NCI-H460 (cell line): ENCODE data around the gene FBN2. TPM values are rescaled to one million over a fixed set of nuclear protein-coding genes. Genes with fewer than 3 reads are reported as not detected.
"Not testable (repeated sequence)": the region's sequence is repeated elsewhere in the genome, so short reads cannot be mapped to it uniquely, and the experiment has no call there.

Experiments
- DNase-seq: peaks from one replicate; pipeline ENCODE4 v3.0.0-alpha.2; 2016; ENCODE audit warnings: low read depth; ENCODE audit errors: extremely low read depth
- total RNA-seq: library from RNA; depleted of rRNA; stranded (reverse); fragments of >200 nt; shearing (Covaris generic); gene quantifications from 2 replicates; pipeline ENCODE4 v1.2.3, GENCODE V29; 2014

FBN2 gene
- total RNA-seq, 1 experiment from 2014 or later = 29.8 TPM

DNA sequence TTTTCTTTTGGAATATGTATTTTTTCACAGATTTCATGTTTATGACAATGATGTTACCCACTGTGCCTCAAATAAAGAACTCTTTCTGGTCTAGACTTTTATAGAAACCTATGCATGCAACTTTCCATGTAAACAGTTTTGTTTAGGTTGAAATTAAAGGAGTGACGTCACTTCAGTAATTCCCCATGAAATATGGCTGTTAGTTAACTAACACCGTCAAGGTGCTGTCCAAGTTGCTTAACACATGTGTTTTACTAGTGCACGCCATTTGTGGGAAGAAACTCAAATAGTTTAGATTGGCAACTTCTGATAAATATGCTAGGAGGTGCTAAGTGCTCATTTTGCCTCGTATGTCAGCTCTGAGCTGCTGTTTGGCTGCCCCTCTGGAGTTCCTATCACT is 102.2 kb downstream of the FBN2 start:
- no peak for DNase-seq

DNA sequence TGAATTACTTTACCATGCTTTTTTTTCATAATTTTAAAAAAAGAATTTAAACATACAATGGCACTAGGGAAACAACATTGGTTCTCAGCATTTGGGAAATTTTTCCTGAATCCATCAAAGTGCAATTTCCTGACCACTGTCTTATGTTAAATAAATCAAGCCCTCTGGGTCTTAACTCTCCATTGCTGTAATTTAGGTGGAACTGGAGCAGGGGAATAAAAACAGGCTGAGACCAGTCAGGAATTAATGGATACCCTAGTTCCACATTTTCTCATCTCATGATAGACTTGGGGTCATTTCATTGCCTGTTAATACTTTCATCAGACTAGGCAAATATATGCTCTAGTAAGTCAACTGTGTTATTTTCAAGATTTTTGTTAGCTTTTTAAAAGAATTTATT is 103.1 kb downstream of the FBN2 start:
- DNase-seq = no peak

DNA sequence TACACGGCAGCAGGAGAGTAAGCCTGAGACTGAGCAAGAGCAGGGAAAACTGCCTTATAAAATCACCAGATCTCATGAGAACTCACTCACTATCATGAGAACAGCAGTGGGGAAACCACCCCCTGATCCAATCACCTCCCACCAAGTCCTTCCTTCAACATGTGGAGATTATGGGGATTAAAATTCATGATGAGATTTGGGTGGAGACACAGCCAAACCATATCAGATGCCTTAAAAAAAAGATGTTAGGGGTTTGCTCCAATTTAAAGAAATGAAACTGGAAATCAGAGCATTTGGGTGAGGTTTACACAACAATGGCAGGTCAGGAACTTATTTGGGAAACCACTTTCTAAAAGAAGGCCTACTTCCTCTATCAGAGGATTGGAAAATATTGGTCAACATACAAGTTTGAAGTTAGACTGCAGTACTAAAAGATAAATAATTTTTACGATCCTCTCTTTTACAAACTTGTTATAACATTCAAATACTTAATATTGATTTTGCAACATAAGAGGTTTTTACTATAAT is 105.1 kb downstream of the FBN2 start:
- DNase-seq = no peak

DNA sequence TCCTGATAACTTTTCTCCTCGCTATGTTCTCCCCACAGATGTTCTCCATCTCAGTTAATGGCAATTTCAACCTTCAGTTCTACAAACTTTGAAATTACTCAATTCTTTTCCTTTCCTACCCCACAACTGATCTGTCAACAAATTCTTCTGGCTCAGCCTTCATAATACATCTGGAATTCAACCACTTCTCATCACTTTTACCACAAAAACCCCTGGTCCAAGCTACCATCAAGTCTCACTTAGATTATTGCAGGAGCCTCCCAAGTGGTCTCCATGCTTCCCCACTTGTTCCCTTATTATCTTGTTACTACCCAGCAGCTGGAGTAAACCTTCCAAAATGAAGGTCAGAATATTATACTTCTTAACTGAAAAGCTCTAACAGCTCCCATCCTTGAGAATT is 110.1 kb downstream of the FBN2 start:
- no peak for DNase-seq

DNA sequence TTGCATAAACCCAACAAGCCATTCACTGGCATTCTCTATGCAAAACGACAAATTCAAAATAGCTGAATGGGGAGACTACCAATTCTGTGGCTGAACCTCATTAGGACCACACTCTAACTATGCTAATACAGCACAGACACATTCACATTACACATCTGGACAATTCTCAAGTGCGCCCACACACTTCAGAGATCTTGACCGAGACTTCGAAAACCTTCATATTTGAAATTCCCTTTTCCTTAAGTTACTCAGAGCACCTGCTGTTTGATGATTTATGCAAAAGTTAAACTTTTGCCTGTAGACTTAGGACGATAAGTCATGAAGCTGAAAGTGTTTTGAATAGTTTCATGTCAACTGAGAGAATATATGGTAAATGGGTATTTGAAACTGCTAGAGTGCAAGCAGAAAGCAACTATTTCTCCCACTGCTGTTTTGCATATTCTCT is 111.9 kb downstream of the FBN2 start:
- DNase-seq = no peak

DNA sequence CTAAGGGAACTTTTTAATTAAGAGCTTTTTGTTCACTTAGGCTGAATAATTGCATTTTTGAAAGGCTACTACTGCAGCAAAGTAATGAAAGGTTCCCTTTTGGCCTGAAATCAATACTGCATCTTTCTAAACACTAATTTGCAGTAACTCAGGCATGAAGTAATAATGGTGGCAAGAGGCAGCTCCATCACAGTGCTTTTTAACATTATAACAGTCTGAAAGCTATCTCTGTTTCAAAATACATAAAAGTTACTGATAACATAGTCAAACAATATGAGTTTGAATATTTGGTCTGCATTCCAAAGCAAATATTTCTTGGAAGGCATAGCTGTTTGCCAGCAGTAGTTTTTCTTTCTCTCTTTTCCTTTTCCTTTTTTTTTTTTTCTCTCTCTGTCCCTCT is 113.4 kb downstream of the FBN2 start:
- DNase-seq = no peak

DNA sequence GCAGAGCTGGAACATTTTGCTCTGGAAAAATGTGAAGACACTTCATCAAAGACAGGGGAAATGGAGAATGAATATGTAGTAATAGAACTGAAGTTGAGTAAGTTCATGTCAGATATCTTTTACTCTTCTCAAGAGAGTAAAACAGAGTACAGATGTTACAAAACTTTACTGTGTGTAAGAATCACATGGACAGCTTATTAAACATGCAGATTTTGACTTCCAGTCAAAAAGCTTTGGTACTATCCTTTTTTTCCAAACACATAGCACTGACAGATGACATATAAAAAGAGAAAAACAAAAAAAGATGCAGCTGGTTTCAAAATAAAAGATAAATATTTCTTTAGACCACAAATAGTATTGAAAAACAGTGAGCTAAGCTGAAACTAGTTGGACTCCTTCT is 115.4 kb downstream of the FBN2 start:
- DNase-seq = no peak

DNA sequence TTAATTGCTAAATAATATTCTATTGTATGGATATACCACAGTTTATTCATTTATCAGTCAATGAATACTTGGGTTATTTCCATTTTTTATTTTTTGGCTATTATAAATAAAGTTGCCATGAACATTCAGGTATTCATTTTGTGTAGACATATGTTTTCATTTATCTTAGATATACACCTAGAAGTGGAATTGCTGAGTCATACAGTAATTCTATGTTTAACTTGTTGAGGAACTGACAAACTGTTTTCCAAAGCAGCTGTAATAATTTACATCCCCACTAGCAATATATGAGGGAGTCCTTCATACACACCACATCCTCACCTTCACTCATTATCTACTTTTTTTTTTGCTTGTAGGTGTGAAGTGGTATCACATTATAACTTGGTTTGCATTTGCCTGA is 123.6 kb downstream of the FBN2 start:
- DNase-seq = no peak

DNA sequence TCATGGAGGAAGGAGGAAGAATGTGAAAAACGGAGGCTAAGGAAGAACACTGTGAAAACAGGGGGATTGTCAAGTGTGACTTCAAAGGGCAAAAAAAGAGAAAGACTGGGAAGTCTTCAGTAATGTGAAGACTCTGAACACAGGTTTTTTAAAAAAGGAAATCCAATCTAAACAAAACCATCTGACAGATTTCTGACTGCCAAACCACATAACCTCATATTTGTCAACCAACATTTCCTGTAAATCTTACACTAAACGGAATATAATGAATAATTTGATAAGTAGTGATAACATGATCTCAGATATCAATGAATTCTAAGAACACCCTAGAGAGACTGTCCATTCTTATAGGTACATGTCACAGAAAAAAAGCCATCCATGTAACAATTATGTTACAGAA is 124.7 kb downstream of the FBN2 start:
- DNase-seq = no peak

DNA sequence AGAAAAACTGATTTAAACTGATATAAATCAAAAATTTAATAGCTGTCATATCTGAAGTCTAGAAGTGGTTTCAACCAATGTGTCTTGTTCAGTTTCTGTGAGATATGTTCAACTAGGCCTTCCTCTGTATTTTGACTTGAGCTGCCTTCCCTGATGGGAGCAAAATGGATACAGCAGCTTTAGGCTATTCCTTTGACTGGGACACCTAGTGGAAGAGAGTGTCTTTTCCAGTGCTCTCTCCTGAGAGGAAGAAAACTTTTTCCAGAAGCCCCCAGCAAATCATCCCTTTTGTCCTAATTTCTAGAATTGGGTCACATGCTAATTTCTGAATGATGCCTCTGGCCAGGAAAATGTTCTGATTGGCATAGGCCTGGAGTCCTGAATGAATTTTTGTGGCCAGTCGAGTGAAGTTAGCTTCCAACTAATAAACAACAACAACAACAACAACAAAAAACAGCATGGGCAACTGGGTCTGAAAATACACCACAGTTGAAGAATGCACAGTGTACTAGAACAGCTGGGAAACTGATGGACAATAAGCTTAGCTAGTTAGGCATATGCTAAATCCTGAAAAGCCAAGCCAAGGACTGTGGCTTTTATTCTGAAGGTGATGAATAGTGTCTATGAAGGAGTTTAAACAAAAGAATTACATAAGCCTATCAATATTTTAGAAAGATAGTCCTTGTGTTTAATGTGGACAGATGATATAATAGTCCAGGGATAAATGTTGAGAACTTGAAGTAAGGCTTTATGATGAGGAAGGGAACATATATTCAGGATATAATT is 125.7 kb downstream of the FBN2 start:
- no peak for DNase-seq

DNA sequence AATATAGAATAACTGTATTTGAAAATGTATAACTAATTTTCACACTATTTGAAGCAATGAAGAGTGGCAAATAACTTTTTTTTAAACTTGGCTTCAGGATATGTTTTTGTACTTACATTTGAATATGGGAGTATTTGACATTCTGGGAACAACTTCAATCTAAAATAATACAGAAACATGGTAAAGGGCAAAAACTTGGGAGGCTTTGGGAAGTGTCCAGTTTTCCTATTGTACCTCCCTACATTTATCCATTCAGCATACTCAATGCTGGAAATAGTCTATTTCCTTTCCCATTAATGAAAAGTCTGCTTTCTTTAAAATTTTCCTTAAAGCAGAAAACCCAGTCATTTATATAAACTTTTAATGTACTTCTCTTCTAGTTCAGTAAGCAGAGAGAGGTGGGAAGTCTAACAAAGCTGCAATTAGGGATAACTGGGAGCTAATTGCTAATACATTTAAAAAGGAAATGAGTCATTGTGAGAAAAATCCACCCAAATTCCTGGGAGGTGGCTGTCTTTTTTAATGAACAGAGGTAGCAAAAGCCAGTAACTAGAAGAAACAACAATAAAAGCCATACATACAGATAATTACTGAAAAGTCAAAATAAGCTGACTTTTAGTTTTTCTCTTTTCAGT is 128.8 kb downstream of the FBN2 start:
- DNase-seq = no peak

DNA sequence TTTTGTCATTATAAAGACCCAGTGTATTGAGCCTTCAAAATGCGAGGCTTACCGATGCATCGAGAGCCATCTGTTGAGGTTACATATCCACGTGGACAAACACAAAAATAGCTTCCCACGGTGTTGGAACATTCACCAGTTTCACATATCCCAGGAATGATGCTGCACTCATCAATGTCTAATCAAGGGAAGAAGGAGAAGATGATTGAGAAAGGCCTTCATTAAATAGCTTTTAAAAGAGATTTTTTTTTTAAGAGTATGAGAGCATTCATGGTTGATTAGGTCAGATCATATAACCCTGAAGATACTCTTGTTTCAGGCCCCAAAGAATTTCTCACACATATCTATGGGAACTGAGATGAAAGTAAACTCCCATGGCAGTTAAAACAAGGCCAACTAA is 129.4 kb downstream of the FBN2 start:
- DNase-seq = no peak

DNA sequence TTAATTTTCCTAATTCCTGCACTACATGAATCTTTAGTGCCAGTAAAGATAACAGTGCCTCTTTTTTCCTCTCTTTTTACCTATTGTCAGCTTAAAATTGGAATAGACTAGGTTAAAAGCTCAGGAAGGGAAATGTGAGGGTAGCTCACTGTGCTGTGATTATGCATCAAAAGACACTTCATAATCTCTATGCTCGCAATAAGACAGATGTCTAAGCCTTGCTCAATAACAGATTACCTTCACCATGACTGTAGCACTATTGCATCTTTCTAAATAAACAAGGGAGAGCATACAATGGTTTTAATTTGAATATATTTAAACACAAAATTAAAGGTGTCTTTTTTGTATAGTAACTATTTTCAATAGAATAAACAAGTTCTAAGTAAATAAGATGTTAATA is 130.1 kb downstream of the FBN2 start:
- DNase-seq = no peak

DNA sequence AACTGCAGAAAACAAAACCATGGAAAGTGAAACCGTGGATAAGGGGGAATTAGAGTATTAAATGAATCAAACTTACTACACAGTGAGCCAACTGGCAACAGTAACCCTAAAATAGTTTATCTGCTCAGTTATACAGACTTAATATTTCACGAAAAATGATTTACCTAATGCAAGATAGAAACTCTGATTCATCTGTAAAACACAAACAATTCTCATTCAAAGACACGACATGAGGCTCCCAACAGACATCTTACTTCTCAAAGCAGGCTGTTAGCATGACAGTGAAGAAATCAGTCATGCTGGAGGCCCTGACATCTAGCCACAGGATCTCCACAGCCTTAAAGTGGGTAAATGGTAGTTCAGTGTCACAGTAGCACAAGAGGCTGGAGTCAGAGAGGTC is 131.2 kb downstream of the FBN2 start:
- DNase-seq = no peak

DNA sequence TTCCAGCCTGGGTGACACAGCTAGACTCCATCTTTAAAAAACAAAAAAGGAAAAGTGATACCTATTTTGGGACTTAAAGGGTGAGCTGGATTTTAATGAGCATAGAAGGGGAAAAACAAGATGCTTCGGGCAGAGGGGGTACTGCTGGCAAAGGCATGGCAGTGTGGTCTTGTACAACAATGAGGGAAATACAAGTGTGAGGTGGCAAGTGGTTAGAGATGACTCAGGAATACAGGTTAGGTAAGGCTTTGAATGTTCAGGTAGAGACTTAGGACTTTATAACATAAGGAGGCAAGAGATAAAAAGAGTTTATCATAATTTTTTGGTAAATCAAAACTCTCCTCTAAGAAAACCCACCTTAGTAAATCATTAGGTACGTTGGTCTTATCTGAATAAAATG is 132.9 kb downstream of the FBN2 start:
- DNase-seq = no peak

DNA sequence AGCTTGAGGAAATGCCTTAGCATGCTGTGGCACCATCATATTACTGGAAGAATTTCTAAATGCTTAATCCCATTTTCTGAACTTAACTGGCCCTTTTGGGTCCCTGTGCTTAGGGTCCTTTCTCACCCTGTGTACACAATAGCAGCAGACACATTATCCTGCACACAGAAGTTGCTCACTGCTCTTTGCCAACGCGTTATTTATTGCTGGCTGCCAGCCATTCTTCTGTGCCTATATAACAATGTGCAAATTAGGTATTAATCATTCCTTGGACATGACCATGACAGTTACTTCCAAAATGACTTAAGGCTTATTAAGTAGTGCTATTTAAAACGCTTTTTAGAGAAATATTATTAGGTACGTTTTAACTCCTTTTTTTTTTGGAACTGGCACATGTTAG is 134.7 kb downstream of the FBN2 start:
- DNase-seq = no peak

DNA sequence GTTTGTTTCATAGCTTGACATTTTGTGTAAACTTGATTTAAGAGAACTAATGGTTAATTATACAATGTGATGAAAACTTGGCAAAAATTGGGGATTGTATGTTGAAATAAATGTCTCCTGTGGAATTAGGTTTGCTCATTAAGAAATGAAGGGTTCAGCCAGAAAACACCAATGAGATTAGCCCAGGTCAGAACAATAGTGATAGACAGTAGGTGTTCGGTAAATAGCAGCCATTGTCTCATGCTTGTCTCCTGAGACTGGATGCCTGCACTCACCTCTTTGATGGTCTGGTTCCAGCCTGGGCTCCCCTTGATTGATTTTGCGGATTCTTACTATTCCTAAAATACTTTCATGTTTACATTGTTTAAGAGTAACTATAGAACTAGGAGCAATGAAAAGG is 135.5 kb downstream of the FBN2 start:
- DNase-seq = no peak

DNA sequence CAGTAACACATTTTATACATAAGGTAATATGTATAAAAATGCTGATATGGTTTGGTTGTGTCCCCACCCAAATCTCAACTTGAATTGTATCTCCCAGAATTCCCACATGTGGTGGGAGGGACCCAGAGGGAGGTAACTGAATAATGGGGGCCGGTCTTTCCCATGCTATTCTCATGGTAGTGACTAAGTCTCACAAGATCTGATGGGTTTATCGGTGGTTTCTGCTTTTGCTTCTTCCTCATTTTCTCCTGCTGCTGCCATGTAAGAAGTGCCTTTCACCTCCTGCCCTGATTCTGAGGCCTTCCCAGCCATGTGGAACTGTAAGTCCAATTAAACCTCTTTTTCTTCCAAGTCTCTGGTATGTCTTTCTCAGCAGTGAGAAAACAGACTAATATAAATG is 137.3 kb downstream of the FBN2 start:
- not testable (repeated sequence) for DNase-seq

DNA sequence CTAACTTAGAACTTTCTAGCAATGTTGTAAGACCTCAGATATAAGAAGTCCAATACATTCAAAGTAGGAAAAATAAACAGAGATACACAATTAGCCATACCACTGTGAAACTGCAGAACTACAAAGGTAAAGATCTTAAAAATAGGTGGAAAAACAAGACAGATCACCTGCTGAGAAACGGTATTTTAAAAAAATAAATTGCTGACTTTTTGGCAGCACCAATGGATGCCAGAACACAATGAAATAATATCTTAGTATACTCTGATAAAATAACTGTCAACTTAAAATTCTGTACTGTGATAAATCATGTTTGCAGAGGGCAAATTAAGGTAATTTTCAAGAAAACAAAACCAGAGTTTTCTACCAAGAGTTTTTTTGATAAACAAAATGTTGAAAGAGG is 138.9 kb downstream of the FBN2 start:
- no peak for DNase-seq

DNA sequence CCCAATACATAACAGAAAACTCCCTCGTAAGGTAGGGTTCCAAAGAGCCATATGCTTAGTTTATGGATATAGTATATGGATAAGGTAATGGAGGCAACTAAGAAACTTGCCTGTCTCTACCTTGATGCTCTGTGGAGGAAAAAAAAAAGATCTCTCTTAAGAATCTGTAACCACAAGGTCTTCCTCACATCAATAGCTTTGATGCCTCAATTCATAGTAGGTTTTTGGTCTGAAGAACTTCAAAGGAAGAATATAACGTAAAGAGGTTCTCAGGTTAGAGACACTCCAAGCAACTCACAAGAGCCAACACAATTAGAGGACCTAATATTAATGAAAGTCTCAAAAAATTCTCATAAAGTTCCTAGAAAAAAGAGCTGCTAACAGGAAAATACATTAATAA is 140.2 kb downstream of the FBN2 start:
- no peak for DNase-seq

DNA sequence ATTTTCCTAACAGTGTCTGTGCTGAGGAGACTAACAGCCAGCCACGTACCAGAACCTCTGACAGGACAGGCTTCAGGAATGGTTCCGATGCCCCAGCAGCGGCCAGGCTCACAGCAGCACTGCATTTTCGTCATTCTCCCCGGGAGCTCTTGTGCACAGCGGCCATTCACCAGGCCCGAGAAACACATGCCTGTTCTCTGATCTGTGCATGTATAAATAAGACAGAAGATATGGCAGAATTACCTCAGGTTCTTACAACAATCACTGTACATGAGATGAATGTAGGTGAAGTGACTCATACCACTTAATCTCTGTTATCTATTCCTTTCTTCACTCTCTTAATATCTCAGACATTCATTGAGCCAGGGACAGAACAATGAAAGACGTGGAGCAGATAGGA is 143.0 kb downstream of the FBN2 start:
- no peak for DNase-seq

DNA sequence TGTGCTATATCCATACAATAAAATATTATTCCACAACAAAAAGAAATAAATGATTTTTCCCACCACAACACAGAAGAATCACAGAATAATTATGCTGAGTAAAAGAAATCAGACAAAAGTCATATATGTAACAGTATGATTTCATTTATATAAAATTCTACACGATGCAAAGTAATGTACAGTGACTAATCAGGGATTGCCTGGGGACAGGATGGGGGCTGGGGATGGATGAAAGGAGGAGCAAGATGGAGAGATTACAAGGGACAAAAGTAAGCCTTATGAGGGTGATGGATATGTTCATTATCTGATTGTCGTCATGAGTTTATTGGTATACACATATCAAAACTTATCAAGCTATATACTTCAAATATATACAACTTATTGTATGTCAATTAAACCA is 154.0 kb downstream of the FBN2 start:
- DNase-seq = no peak
